Neutrophil (primary cell): Measurements from ENCODE around the gene CSNK1G1.

Source experiments
- H3K27ac ChIP-seq: fragments of 200-600 bp; sonication (generic); 2 replicates; pipeline ENCODE4 v1.5.1; 2016; ENCODE audit warnings: mild to moderate bottlenecking, moderate library complexity
- H3K27me3 ChIP-seq: fragments of 200-600 bp; sonication (generic); 2 replicates; pipeline ENCODE4 v1.6.0; 2016; ENCODE audit warnings: mild to moderate bottlenecking
- H3K36me3 ChIP-seq: fragments of 200-600 bp; sonication (generic); 2 replicates; pipeline ENCODE4 v1.5.1; 2017
- H3K4me1 ChIP-seq, 2 experiments: fragments of 200-600 bp in 1 of 2; sonication (generic) in 1 of 2; 1 replicate in 1 of 2; 2 replicates in 1 of 2; pipeline versions ENCODE4 v1.5.1 to v1.6.1; 2013 to 2016; ENCODE audit warnings: low read depth in 1 of 2, low read length in 1 of 2, mild to moderate bottlenecking in 1 of 2, moderate library complexity in 1 of 2; ENCODE audit not compliant: control insufficient read depth in 1 of 2, insufficient read depth in 1 of 2
- H3K4me3 ChIP-seq, 2 experiments: fragments of 200-600 bp in 1 of 2; sonication (generic) in 1 of 2; 1 replicate in 1 of 2; 2 replicates in 1 of 2; pipeline ENCODE4 v1.5.1; 2013 to 2016; ENCODE audit warnings: low read depth in 1 of 2, low read length in 1 of 2, mild to moderate bottlenecking in 1 of 2, moderate library complexity in 1 of 2
- H3K9me3 ChIP-seq: fragments of 200-600 bp; sonication (generic); 2 replicates; pipeline ENCODE4 v1.5.1; 2016
- CTCF ChIP-seq: fragments of 200-600 bp; sonication (generic); IDR thresholded peaks from 2 replicates; pipeline ENCODE4 v1.5.1; 2016; ENCODE audit warnings: antibody characterized with exemption

CSNK1G1 gene

GRCh38 chr15:64133623-64134344 lies 222.2 kb downstream of the CSNK1G1 start:
- H3K36me3 ChIP-seq = peaks cover 100% of the 10 kb centered on the region
- H3K4me3 ChIP-seq = no peak overlapping the region
- H3K9me3 ChIP-seq = no peaks in the 10 kb centered on the region
- TF ChIP-seq CTCF = no peak
- H3K4me1 ChIP-seq = no peaks in the 10 kb centered on the region
- H3K27ac ChIP-seq = no peak overlapping the region
- H3K27me3 ChIP-seq = no peaks in the 10 kb centered on the region

- H3K9me3 ChIP-seq = no peaks in the 10 kb centered on the region
- no peak for TF ChIP-seq CTCF
- H3K36me3 ChIP-seq = peaks cover 100% of the 10 kb centered on the region
- no peak overlapping the region for H3K27ac ChIP-seq
- H3K27me3 ChIP-seq = no peaks in the 10 kb centered on the region
- no peak overlapping the region for H3K4me3 ChIP-seq
- no peaks in the 10 kb centered on the region for H3K4me1 ChIP-seq
Measured at GRCh38 chr15:64132217-64132616, 223.8 kb downstream of the CSNK1G1 start.

- Histone ChIP-seq H3K9me3 (no peaks in the 10 kb centered on the region), H3K4me3 (no peak overlapping the region), H3K27me3 (no peaks in the 10 kb centered on the region), H3K27ac (no peak overlapping the region), H3K36me3 (peaks cover 100% of the 10 kb centered on the region), H3K4me1 (no peaks in the 10 kb centered on the region)
- TF ChIP-seq CTCF = no peak
Measured at GRCh38 chr15:64131547-64131946, 224.4 kb downstream of the CSNK1G1 start.

GRCh38 chr15:64130159-64130558 lies 225.8 kb downstream of the CSNK1G1 start:
- no peaks in the 10 kb centered on the region for H3K4me1 ChIP-seq
- no peaks in the 10 kb centered on the region for H3K27me3 ChIP-seq
- H3K27ac ChIP-seq = no peak overlapping the region
- no peak overlapping the region for H3K4me3 ChIP-seq
- H3K9me3 ChIP-seq = no peaks in the 10 kb centered on the region
- TF ChIP-seq CTCF = no peak
- H3K36me3 ChIP-seq = peaks cover 96% of the 10 kb centered on the region

GRCh38 chr15:64127521-64128270 lies 228.3 kb downstream of the CSNK1G1 start:
- Histone ChIP-seq H3K36me3 (peaks cover 95% of the 10 kb centered on the region), H3K9me3 (no peaks in the 10 kb centered on the region), H3K4me3 (no peak overlapping the region), H3K27ac (no peak overlapping the region), H3K27me3 (no peaks in the 10 kb centered on the region), H3K4me1 (no peaks in the 10 kb centered on the region)
- TF ChIP-seq CTCF = no peak
